Central memory CD4-positive, alpha-beta T cell (primary cell): ENCODE results near the gene WDR45.

Experiments used
- DNase-seq: peaks from one replicate; pipeline ENCODE4 v3.0.0; 2022

WDR45 gene

DNA sequence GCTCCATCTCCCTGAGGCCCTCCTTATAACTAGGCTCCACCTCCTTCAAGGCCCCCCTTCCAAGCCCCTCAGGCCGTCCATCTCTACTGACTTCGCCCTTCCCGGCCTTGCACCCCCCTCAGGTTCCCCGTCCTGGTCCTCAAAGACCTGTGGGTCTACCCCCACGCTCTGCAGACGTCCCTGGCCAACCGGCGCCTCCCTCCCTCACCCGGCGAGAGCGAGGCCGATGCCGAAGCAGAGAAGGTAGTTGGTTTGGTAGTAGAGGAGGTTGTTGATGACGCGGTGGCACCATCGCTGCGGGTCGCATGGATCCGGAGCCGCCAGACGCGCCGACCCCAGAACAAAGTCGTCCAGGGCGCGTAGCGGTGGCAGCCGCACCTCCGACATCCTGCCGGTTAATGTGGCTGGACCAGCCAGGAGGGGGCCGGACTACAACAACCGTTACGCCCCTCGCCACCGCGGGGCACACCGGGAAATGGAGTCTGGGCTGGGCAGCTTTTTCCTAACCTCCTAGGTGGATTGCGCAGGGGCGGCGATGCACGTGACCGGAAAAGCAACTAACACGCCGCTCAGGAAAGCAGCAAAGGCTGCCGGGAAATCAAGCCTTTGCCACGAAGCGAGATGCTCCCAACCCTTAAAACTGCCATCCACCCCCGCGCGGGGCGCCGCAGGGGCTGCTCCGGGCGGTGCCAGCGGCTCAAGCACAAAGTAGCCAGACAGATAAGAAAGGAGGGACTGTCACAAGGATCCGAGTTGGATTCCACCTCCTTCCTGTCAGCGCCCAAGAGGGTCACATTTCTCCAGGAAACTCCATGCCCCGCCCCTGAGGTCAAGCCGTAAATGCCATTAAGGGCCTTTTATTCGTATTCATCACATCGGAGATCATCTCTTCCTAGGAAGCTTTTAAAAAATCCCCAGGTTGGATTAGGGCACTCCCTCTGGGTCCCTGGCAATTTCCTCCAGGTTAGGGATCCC lies 5.8 kb downstream of the WDR45 start, which contains the start of gene PRAF2:
TSS of gene PRAF2 (minus strand) at position 402 of the 975 bp plus-strand sequence. CDS start at position 387, 15 bp downstream.
- peak; percentile 90 for DNase-seq

DNA sequence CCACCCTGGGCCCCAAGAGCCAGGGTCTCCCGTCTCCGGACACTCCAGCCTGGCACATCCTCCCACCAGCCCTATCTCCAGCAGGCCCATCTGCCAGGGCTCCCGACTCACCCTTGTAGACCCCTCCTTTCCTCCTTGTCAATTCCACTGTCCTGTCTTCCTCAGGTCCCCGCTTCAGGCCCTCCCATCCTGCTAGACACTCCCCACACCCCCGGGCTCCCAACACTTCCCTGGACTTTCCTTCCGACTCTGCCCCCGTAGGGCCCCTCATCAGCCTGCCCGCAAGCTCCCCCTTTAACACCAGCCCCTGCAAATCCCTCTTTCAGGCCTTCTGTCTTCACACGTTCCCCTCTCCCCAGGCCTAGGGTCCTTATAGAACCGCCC lies 7.0 kb downstream of the WDR45 start:
- no peak for DNase-seq

DNA sequence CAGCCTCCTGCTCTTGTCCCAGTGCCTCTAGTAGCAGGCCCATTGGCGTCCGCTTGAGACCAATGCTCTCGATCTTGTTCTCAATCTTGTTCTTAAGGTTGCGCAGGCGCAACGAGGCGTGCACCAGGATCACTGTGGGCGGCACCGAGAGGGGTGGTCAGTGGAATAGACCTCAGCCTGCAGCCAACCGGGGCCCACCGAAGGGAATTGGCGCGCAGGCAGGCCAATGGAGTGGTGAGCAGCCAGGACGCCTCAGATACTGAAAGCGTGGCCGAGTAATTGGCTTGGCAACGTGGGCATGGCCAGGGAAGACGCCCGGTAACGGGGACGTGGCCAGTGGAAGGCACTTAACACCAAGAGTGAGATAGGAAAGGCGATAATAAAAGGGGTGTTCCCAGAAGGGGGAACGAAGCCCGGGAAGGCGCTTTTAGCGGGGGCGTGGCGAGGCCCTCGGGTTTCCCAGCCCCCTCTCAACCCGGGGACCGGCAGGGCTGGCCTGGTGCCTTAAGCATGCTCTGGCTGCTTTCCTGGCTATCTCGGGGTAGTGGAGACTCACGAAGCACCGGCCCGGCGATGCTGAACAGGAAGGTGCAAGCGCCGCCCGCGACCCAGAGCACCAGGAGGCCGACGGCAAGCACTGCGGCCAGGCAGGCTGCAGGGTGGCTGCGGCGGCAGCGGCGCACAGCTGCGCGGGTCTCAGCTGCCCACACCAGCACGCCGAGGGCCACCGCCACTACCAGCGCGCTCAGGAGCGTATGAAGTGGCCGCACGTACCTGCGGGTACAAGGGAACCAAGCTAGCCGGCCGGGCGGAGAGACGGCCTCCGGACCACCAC lies 7.6 kb downstream of the WDR45 start:
- DNase-seq = no peak

DNA sequence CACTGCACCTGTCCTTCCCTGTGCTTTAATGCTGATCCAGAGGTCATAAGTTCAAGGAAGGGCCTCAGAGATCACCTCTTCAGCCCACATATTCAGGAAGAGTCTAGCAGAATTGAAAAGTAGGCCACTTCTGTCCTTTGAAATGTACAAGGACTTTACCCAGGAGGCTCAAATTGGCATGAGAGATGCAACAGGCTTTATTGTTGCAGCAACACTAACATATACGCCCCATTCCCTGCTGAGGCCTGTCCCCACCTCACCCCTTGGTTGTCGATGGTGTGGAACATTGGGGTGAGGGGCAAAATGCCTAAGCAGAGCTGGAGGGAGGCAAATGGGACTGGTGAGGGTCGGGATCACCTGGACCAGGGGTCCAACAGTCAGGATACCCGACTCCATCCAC lies 8.7 kb downstream of the WDR45 start:
- no peak for DNase-seq

DNA sequence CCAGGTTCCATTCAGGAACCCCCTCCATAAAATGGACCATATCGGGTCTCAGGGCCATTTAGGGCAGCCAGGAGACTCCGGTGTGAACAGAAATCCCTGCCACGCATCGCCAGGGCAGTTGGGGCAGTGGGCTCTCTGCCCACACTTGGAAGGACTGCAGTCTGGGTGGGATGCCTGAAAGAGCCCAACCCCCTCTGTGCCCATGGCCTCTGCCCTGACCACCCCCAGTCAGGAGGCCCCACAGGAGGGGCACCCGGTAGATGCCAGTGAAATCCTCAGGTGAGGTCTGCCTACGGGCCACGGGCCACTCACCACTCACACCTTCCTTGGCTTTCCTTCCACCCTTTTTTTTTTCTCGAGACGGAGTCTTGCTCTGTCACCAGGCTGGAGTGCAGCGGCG lies 10.6 kb downstream of the WDR45 start:
- no peak for DNase-seq

DNA sequence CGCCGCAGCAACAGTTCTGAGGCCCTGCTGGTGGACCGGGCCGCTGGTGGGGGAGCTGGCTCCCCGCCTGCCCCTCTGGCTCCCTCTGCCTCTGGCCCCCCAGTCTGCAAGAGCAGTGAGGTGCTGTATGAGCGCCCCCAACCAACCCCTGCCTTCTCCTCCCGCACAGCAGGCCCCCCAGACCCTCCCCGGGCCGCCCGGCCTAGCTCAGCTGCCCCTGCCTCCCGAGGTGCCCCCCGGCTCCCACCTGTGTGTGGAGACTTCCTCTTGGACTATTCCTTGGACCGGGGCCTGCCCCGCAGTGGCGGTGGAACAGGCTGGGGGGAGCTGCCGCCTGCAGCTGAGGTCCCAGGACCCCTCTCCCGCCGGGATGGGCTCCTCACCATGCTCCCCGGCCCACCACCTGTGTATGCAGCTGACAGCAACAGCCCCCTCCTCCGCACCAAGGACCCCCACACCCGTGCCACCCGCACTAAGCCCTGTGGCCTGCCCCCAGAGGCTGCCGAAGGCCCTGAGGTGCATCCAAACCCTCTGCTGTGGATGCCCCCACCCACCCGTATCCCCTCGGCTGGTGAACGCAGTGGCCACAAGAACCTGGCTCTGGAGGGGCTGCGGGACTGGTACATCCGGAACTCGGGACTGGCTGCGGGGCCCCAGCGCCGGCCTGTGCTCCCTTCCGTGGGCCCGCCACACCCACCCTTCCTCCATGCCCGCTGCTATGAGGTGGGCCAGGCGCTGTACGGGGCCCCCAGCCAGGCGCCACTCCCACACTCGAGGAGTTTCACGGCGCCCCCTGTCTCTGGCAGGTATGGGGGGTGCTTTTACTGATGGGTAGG lies 12.2 kb downstream of the WDR45 start:
- DNase-seq = no peak

DNA sequence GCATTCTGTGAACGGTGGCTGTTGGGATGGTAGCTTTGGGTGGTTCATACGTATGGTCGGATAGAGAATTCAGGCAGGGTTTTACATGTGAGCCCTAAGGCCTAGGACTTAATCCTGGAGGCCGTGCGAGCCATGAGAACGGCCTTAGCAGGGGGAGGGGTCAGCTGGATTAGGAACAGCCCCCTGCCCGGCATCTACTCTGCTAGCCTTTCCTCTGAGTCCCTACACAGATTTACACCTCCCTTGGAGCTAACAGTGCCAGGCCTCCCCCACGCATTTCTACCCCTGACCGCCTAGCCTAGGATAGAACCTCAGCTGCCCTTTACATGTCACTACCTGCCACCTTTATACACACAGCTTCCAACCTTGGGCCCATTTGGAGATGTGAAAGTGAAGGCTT lies 13.0 kb downstream of the WDR45 start:
- DNase-seq = no peak

DNA sequence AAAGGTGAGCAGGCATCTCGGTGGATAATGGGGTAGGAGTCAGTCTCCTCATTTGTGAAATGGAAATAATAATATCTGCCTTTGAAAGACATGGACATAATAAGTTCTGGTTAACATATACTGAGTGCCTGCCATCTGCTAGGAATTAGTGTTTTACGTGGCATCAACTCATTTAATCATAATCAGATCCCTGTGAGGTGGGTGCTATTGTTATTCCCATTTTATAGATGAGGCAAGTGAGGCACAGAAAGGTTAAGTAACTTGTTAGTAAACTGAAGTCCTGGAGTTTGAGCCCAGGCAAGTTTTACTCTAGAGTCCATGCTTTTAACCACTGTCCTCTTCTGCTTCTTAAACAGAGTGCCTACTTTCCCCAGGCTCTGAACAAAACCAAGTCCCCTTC lies 13.4 kb downstream of the WDR45 start:
- DNase-seq = no peak

DNA sequence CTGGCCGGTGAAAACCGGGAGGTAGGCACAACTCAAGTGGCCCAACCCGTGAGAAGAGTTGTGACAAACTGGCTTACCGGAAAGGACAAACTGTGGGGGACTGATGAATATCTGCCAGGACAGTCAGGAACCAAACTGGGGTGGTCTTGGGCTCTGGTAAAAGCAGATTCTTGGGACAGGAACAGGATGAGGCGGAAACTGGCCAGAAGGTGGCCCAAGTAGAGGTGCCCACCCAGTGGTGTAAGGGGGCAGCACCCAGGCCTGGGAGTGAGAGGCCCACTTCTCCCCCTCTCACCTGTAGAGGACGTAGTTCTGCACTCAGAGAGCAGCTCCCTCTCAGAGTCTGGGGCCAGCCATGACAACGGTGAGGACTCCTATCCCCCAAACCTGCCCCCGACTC lies 15.0 kb downstream of the WDR45 start:
- DNase-seq = no peak

DNA sequence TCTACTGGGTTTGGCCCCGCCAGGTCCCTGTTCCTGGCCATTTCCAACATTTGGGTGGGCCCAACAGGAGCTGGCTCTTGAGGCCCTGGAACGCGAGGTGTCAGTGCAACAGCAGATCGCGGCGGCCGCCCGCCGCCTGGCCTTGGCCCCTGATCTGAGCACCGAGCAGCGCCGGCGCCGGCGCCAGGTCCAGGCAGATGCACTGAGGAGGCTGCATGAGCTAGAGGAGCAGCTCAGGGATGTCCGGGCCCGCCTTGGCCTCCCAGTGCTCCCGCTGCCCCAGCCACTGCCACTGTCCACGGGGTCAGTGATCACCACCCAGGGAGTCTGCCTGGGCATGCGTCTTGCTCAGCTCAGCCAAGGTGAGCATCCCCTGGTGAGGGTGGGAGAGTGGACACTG lies 15.4 kb downstream of the WDR45 start:
- DNase-seq = no peak

DNA sequence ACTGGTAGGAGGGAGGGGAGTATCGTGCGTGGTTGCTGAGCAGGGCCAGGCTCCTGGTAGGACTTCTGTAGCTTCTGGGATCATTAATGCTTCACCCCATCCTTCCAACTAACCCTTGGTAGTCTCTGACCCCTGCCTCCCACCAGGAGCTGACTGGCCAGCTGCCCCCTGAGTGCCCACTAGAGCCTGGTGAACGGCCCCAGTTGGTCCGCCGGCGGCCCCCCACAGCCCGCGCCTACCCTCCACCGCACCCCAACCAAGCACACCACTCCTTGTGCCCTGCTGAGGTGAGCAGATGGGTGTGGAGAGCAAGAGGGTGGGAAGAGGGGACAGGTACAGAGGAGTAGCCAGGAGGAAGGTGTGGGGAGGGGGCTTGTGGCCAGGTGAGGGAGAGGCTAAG lies 16.0 kb downstream of the WDR45 start:
- no peak for DNase-seq

DNA sequence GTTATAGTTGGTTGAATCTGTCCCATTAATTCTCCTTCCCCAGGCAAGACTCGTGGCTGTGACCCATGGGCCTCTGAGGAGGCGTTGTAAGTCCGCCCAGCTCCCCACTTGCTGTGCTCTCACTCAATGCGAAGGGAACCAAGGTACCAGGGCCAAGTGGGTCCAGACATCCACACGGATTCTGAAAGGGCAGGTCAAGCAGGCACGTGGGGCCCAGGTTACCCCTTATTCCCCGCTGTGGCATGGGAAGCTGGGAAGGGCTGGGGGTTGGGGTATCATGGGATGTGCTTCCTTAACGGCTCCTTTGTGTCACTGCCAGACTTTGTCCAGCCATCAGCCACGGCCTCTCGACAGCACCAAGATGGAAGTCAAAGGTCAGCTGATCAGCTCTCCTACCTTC lies 17.8 kb downstream of the WDR45 start:
- DNase-seq = no peak

DNA sequence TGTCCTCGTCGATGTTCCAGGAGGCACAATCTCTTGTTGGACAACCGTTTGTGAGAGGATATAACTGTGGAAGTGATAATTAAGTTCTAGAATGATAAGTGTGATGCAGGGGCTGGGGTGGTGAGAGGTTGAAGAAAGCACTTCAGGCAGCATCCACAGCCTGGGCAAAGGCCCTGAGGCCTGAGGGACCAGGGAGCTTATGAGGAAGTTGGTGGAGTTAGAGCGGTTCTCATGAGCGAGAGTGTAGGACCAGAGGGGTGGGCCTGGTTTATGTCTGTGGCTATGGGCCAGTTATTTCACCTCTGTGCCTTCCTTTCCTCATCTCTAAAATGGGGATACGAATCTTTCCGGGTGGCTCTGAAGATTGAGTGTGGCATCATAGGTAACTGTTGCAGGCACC lies 18.2 kb downstream of the WDR45 start:
- DNase-seq = no peak

DNA sequence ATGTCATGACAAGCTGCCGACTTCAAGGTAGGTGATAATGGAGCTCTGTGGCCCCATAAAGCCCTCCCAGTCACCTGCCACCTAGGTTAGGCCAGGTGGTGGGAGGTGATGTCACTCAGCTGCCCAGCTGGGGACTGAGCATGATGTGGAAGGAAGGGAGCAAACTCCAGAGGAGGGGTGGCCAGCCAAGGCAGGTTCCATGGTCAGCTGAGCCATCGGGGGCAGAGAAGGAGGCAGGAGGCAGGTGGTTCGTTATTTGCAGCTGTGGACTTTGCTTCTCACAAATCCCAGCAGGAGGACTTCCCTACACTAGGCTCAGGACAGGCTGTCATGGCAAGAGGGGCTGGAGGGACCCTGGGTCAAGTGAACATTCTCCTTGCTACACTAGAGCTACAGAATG lies 18.8 kb downstream of the WDR45 start:
- DNase-seq = no peak

DNA sequence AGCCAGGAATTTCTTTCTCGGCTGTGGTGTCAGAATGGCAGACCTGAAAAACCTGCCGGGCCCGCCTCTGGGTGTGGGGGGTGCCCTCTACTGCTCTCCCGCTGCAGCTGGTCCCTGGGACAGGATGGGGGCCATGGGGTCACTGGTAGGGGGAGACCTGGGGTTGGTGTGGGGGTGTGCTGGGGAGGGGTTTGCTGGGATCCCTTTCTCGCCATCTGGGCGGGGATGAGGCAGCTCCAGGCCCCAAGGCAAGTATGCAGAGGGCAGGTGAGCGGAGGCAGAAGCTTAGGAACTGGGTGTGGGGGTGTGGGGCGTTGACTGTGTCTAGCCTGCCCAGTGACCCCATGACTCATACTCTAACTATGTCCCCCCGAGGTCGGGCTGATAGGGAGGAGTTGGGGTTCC lies 20.0 kb downstream of the WDR45 start:
- DNase-seq = no peak

DNA sequence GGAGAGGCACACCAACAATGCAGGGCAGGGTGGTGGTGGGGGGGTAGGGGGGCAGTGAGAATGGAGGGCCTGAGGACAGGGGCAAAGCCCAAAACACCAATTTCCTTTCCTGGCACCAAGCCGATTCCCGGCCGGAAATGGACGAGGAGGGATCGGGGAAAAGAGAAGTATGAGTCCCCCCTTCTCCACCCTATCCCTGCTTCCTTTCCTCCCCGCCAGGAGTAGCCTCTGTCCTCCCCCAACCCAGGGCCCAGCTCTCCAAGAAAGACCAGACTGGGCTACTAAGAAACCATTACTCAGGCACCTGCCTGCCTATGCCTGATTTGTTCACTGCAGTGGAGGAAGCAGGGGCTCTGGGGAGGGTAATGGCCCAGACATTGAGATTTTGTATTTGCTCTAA lies 20.5 kb downstream of the WDR45 start:
- DNase-seq = no peak

DNA sequence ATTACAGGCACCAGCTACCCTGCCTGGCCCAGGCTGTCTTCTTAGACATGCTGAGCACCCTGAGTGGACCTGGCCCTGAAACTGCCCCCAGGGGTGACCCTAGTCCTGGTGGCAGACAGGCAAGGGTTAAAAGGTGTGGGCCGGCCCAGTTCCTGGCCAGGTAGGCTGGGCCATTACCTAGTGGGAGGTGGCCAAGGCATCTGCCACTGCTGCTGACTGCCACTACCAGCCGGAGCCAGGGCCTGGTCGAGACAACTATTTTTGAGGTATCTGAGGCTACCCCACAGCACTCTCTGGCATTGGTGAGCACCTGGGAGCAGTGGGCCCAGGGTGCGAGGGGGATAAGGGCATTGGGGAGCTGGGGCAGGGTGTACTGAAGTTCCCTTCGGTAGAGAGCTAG lies 20.9 kb downstream of the WDR45 start, which contains the start of gene CCDC120:
TSS of gene CCDC120 (plus strand) at position 206 of the 400 bp plus-strand sequence. CDS start 3,043 bp downstream, outside the sequence.
- no peak for DNase-seq

DNA sequence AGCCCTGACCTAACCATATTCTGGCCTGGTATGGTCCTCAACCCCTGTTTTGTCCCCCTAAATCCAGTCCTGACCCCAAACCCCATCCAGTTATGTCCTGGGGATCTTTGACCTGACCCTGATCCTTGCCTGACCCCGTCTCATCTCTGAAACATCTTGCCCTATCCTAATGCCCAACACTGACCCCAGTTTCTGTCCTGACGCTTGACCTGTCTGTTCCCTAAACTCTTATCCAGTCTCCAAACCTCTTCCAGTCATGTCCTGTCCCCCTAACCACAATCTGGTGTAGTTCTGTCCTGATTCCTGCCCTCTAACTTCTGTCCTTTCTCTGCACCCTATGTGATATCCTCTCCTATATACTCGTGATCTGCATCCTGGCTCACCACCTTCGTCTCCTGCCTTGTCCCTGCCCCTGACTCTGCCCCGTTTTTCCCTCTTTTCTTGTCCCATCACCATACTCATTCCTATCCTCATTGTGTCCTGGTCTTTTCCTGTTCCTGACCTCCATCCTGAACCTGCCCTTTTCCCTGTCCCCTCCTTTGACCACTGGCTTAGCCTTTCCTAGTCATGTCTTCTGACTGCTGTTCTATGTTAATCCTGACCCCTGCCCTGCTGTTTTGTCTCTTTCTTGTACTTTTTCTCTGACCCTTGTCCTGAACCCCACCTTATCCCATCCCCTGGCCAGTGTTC lies 25.5 kb downstream of the WDR45 start:
- no peak for DNase-seq

DNA sequence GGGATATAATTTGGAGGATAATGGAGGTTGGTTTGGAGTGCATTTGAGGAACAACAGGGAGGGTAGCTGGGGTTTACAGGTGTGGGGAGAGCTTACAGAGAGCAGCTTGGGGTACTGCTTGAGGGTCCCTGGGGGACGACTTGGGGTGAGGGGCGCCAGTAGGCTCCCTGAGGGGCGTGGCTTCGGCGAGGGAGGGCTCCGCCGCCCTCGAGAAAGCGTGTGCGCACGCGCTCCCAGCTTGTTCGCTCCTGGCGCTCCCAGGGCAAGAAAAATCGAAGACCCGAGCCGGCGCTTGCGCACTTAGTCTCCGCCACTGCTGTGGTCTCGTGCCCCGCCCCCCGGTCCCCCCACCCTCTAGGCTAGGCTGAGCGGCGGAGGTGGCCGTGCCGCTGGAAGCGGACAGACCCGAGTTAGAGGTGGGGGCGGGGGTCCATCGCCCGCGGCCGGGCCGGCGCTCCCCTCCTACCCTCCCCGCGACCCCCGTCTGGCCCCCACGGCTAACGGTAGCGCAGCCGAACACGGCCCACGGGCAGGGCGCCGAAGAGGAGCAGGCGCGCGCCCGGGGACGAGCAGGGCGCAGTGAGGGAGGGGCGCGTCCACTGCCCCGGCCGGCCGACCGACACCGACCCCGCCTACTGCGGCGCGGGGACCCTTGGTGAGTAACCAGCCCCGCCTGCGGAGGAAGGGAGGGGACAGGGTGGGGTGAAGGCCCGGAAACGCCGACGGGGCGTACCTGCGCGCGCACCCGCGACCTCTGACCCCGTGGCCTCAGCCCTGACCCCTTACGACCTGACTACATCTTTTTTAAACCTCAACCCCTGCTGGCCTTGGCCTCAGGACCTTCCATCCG lies 26.2 kb downstream of the WDR45 start:
- peak; percentile 45 for DNase-seq

DNA sequence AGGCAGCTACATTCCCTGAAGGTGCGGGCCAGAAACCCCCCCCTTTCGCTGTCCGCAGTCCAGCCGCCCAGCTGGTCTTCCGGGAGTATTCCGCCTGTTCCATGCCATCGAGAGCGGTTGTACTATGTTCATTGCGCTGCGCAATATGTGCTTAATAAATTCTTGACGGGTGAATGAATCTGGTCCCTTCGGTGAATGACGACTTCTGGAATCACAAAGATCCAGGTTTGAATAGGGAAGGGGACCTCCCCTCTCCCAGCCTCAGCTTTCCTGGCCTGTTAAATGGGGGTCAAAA lies 35.8 kb downstream of the WDR45 start:
- no peak for DNase-seq
